GM21528 (cell line): ENCODE data around the gene SPATA16.
"Not testable (repeated sequence)": the region's sequence is repeated elsewhere in the genome, so short reads cannot be mapped to it uniquely, and the experiment has no call there.

ENCODE experiments used
- ATAC-seq: cut with Tn5 transposase; IDR thresholded peaks from one replicate; pipeline ENCODE4 v1.9.1; 2021; ENCODE audit warnings: mild to moderate bottlenecking, moderate library complexity; ENCODE audit not compliant: unreplicated experiment, low FRiP score

The SPATA16 gene

DNA sequence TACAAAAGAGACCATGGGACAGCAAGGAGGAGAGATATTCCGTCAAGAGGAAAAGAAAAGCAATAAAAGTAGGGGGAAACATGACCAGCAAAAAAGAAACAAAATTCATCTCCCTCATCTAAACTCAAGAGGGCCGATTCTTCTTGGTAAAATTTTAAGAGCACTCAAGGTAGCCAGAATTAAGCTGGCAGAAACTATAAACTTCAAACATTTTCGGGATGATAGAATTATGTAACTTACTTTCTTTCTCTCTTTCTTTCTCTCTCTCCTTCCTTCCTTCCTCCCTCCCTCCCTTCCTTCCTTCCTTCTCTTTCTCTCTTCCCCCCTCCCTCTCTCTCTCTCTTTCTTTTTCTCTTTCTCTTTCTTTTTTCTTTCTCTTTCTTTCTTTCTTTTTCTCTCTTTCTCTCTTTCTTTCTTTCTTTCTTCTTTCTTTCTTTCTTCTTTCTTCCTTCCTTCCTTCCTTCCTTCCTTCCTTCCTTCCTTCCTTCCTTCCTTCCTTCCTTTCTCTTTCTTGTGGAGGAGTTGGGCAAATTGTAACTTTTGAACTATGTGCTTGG lies 180.3 kb downstream of the SPATA16 start:
- not testable (repeated sequence) for ATAC-seq

DNA sequence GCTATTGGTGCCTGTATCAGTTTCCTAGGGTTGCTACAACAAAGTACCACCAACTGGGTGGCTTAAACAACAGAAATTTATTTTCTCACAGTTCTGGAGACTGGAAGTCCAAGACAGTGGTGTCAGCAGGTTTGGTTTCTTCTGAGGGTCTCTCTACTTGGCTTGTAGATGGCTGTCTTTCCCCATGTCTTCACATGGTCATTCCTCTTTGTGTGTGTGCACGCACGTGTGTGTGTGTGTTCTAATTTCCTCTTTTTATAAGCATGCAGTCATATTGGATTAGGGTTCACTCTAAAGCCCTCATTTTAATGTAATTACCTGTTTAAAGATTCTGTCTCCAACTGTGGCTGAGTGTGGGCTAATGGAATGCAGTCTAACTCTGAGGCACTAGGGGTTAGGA lies 182.5 kb downstream of the SPATA16 start:
- no peak for ATAC-seq

DNA sequence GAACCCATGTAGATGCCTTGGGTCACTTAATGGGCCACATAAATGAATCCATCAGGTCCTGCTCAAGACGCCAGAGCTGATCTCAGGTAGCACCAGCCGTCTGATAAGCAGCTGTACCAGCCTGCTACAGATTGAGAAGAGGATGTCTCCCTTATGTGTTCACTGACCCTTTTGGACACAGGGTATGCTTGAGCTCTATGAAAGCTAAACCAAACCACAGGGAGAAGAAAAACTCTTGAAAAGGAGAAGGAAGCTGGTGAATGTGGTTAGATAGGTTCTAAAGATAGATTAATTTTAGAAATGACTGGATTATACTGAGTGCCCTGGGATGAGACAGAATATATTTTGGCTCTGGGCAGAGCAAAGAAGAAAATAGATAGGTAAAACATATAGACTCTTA lies 187.5 kb downstream of the SPATA16 start:
- no peak for ATAC-seq

DNA sequence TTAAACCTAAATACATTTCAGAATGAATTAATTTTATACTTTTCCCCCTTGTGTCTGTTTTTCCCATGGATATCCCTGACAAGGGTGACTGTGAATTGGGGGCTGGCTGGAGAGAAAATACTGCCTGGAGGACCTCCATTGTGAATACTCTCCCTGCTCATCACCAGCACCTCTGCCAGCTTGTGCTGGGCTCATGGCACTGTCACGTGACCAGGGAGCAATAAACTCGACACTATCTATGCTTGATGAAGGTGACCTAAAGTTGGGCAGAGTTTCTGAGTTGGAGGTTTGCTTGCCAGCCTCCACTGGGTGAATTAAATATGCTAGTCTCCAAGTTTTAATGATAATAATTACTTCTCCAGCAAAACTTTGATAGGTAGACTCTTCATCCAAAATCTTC lies 189.5 kb downstream of the SPATA16 start:
- no peak for ATAC-seq

DNA sequence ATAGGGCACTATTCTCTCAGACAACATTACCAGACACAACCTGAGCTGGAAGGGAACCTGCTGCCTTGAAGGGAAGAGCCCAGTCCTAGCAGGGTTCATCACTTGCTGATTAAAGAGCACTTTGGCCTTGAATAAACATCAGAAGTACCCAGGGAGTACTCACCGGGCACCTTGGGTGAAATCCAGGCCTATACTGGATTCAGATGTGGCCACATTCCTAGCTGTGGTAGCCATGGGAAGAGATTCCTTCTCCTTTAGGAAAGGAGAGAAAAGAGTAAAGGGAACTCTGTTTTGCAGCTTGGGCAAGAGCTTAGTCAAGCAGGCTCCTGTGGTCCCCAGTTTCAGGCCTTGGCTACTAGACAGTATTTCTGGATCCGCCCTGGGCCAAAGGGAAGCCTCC lies 195.0 kb downstream of the SPATA16 start:
- ATAC-seq: no peak

DNA sequence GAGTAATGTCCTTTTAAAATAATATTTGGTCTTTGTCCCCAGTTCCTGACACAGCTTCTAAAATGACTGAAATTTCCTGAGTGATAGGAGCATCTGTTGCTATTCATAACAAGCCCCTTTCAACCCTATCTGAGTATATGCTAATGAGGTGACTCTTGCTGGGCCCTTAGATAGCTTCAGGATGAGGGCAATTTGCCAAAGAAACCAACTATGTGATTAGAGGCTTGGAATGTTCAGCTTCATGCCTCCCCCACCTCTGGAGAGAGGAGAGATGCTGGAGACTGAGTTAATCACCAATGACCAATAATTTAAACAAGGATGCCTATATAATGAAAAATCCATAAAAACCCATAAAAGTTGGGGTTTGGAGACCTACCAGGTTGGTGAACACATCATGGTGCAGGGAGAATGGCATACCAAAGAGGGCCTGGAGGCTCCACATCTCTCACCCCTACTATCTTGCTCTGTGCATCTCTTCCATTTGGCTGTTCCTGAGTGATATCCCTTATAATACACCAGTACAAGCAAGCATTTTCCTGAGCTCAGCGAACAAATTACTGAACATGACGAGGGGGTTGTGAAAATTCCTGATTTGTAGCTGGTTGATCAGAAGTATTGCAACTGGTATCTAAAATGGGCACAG lies 201.3 kb downstream of the SPATA16 start:
- no peak for ATAC-seq

DNA sequence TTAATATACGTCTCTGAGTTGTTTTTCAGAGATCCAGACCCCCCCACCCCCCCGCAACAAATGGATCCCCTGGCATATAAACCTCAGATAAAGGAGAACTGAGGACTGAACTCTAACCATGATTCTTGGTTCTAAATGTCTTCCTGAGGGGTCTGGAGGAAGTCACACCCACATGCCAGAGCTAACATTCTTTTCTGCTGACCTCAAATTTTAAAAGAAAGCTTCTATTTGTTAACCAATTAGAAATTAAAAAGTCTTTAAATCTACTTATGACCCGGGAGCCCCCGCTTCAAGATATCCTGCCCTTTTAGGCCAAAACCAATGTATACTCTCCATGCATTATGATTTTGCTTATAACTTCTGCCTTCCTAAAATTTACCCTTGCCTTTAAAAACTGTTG lies 202.2 kb downstream of the SPATA16 start:
- ATAC-seq: no peak

DNA sequence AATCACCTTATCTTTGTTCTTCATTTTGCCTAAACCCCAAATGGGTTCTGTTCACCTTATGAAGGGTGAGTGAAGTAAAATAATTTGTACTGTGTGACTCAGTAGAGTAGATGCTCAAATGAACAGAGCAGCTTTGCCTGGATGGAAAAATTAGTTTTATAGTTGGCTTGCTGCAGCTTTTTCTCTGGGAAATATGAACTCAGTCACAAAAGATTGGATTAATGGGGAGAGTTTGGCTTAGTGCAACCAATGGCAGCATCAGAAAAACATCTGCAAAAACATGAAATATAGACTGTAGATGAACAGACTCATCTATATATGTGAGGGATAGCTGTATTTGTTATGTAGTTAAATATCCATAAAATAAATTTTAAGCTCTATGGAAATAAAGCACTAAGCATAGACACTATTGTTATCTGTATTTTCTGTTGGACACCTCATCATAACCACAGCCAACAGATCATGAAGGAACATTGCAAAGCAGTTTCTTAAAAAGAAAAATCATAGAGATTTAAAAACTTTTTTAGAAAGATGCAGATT lies 209.2 kb downstream of the SPATA16 start:
- no peak for ATAC-seq

DNA sequence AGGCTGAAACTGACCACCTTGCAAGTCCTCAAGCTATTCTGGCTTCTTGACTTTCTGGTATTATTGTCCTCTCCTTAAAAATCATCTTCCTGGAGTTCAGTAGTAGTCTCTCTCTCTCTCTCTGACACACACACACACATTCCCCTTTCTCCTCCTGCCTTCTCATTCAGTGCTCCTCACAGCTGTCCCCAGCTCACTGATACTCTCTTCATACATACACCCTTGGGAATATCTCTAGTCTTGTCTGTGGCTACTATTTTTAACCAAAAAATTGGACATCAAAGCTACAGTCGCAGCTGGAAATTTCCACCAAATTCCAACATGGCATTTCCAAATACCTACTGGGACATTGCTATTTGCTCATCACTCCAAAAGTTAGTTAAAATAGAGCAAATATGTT lies 211.6 kb downstream of the SPATA16 start:
- no peak for ATAC-seq

DNA sequence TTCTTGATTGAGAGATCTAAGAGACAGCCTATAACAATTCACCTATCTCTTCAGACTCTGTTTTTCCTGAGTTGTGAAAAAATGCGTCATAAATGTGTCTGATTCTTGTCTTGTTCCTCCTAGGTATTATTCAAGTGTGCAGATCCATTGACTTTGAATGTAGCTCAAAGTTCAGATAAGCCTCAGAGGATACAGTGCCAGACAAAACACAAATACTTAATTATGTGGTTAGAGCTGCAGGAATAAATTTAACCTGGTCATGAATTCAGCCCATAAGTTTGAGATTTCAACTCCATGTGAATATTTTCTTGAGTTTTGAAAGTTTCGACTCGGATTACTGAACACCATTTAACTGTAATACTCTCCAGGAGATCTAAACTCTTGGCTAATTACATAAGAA lies 216.5 kb downstream of the SPATA16 start:
- ATAC-seq: no peak

DNA sequence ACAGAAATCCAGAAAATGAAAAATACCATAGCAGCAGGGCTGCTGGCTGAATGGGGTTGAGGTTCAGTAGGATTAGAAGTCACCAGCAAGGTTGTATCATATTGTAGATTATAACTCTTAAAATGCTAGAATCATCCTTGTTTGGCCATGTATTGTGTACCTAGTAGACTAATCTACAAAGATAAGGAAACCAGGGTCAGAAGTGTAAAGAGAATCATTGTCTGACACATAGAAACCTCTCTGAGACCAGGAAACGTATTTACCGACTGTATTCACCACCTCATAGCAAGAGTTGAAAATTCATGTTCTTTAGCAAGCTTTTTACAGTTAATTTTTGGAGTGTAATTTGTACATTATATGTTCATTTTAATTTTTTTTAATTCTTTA lies 221.7 kb downstream of the SPATA16 start:
- ATAC-seq: no peak

DNA sequence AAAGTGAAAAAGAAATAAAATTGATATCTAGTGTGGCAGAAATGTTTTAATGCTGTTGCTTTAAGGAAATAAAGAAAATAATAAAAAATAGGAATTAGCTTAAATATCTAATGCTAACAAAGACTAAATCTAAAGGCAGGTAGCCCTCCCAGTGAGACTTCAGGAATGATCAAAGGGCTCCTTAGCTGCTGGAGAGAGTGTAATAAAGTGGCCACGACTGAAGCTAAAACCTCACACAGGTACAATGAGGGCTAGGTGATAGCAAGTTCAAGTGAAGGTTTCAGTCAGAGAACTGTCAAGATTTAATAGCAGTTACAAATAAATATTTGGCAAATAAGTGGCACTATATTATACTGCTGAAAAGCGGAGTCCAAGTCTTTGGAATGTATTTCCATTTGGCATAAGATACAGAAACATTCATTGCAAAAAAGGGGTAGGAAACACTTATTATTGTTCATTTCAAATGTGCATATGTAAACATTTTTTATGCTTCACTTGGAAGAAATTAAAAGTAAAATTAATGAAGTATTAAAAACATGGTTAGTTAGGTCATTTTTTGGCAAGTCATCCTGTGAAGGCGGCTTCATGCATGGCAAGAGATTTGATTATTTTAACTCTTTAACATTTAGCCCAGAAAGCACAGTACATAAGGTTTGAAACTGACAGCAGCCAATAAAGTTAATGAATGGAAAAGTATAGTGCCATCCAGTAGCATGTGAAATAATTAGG lies 222.3 kb downstream of the SPATA16 start:
- no peak for ATAC-seq

DNA sequence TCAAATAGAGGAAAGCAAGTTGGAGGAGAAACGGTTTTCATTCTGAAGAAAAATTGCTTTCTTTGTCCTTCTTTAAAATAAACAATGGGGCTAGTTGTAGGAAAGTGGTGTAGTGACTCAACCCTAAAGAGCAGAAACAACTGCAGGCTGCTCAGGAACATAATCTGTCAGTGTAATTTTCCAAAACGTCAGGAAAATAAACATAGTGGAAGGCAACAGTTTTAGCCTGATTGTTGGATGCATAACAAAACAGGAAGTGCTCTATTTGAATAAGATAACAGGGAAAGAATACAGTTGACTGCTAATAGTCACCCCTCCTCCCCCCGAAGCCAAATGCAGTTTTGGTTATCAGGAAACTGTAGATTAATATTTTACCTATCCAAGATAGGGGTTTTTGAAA lies 222.9 kb downstream of the SPATA16 start:
- no peak for ATAC-seq

DNA sequence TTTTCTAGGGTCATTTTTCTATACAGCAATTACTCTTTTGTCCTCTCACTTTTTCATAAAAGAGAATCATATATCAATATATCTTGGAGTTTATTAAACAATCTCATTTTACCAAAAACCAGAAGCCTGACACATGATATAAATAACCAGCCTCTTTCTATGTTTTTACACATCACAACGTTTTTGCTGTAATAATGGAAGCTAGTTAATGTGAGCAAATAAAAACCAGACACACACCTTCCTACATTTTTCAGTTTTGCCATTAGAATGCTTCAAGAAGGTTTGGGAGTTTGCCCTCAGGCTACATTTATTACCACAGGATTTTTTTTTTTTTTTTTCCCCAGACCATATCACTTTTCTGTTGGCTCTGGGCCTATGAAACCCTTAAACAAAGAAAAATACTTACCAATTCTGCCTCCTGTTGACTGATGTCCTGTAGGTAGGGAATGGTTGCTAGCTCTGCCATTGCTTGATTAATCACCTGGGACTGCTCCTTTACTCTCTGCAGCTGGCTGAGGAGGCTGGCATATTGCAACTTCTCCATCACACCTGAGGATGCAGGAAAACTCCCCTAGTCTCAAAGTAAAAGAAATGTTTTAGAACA lies 225.0 kb downstream of the SPATA16 start:
- ATAC-seq: no peak

DNA sequence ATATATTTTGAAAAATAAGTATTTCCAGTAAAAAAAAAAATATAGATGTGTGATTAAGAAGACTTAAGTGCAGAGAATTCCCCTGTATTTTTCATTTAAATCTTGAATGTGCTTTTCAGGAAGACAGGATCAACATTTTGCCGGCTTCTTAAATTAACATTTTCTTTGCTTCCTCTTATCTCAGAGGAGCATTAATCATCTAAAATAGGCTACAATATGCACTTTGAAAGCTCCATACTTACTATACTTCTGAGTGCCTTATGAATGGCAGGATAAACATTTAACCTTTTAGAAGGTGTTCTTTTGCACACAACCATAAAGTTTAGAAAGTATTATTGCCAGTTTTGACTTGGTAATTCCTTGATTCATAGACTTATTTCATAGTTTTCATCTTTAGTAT lies 226.2 kb downstream of the SPATA16 start:
- no peak for ATAC-seq

DNA sequence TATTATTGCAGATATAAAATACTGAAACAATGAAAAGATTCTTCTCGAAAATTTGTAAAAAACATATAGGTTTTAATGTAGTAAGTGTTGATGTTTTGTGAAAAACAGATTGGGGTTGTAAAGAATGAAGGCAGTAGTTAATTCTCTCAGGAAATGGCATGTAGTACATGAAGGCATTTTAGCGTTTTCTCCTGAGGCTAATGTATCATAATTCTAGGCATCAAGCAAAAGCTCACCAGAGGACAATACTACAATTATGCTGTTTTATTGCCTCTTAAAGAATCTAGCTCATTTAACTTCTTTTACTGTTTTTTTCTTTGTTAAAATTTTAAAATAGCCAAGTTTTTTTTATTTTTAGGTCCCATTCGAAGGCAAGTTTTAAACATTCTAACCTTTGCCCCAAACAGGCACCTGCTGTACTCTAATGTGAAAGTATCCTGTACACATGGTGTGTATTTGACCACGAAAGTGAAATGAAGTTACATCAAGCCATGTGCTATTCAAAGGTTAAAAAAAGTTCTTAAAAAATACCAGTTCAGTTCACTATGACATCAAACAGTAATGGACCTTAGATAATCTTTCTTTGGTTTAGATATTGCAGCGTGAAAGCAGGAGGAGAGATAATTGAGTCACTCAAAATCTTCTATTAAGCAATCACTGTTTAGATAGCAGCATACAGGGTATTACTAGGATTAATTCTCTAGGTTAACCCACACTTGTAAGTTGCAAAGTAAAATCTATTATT lies 227.0 kb downstream of the SPATA16 start:
- ATAC-seq: no peak

DNA sequence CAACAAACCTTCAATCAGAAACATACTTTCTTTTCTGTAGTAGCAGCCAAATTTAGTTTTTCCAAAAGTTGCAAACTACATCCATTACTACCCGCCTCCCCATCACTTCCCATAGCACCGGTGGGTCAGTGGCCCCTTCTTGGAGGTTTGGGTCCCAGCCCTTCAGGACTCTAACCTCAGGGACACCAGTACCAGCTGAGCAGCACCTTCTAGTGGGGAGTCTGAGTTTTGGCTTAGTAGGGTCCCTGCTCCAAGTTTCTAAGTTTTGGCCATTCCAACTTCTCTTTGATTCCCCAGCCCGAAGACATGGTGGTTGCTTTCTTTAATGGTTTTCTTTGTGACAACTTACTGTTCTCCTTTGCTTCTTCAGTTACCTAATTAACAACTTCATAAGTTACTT lies 229.9 kb downstream of the SPATA16 start:
- ATAC-seq: no peak

DNA sequence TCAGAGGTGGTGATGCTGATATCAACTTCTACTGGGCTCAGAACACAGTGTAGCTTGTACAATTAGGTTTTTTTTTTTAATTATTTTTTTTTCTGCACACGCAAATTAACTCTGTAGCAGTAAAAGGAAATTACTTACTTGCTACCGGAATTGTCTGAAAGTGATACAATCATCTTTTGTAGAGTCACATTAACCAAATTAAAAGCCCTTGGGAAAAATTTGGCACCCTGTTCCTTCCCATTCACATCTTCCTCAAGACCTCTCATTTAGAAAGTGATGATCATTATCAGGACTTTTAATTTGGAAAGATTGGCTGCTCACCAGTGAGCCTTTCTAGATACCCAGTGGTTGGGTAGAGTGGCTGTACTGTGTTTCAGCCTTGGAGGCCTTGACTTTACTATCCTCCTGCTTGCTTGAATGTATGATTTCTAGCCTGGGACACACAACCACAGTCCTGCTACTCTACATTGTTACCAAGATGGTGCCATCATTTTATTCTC lies 232.2 kb downstream of the SPATA16 start:
- ATAC-seq: no peak

DNA sequence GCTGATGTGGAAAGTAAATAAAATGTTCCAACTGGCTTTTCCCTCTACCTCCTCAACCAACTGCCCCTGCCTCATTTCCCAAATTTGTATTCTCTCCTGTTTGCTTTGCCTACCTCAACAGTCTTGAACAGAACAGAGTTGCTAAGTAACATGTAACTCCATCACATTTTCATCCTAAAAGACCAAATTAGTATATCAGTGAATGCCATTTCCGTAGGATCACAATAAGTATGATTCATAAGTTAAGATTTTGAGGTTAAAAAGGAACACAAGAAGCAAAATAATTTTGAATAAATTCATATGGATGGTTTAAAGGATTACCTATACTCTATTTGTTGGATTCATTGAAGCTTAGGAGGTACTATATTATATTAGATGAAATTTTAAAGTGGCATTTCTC lies 235.6 kb downstream of the SPATA16 start:
- ATAC-seq: no peak

DNA sequence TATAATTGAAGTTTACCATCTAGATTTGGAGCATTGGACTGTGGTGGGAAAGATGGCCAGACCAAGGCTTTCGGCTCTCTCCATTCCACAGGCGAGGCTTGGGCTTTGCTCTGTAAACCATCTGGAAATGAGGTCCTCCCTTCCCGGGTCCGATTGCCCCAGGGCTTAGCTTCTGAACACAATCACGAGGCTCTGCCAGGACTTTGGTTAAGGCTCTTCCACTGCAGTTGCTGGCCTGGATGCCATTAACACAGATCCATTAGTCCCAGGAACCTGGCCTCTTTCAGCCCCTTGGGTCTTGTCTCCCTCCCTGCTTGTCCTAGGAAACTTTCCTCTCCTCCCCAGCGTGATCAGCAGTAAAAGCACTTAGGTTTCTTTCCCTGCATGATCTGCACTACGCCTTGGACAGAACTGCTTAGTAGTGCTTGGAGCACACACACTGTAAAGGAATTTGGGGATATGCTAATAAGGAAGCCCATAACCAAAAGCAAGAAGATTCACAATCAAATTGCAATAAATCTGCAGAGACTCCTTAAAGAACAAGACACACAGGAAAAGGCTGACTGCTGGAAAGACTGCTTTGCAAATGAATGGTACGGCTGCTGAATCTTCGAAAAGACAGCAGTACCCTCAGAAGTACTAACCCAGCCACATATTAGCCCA lies 236.2 kb downstream of the SPATA16 start:
- ATAC-seq: no peak
